H1 (cell line): ENCODE data around the gene C1QA. TPM values are rescaled to one million over a fixed set of nuclear protein-coding genes. Genes with fewer than 3 reads are reported as not detected.

ENCODE experiments used
- CTCF ChIA-PET: fragments of 300-600 bp; sonication (Branson Sonifier 250); formaldehyde crosslinking; loops from one replicate; lab custom pipeline; 2021; ENCODE audit not compliant: partially characterized antibody; lab: Charles Lee
- POLR2A ChIA-PET: fragments of 300-600 bp; sonication (Branson Sonifier 250); formaldehyde crosslinking; loops from one replicate; lab custom pipeline; 2021; ENCODE audit warnings: inconsistent platforms; ENCODE audit not compliant: partially characterized antibody; lab: Charles Lee
- DNase-seq, 2 experiments: peaks; one replicate each; pipeline versions ENCODE4 v3.0.0 to v3.0.0-alpha.2; 2010 to 2022; ENCODE audit warnings: low spot score in 2 of 2, low read depth in 1 of 2, mixed read lengths in 1 of 2
- FAIRE-seq: peaks from 2 replicates; lab custom pipeline; 2011; peaks lifted over from hg19 to GRCh38; lab: Jason Lieb, UNC
- H2AFZ ChIP-seq: 2 replicates; pipeline ENCODE4 v1.8.1; 2012; ENCODE audit warnings: low read length, inconsistent platforms
- H2AK5ac ChIP-seq: 2 replicates; pipeline ENCODE4 v1.6.1; 2013; ENCODE audit warnings: low read depth, low read length
- H2BK120ac ChIP-seq: replicated peaks from 2 replicates; pipeline ENCODE3; 2013; ENCODE audit warnings: low read depth, low read length, inconsistent platforms
- H2BK12ac ChIP-seq: 2 replicates; pipeline ENCODE4 v1.6.1; 2013; ENCODE audit warnings: low read depth, low read length
- H2BK15ac ChIP-seq: 2 replicates; pipeline ENCODE4 v1.6.1; 2013; ENCODE audit warnings: low read length
- H2BK20ac ChIP-seq: 2 replicates; pipeline ENCODE4 v1.6.1; 2013; ENCODE audit warnings: low read length
- H2BK5ac ChIP-seq: 2 replicates; pipeline ENCODE4 v1.6.1; 2013; ENCODE audit warnings: low read depth, low read length
- H3K14ac ChIP-seq: 2 replicates; pipeline ENCODE4 v1.6.1; 2013; ENCODE audit warnings: inconsistent platforms; ENCODE audit not compliant: insufficient read length
- H3K18ac ChIP-seq: 2 replicates; pipeline ENCODE4 v1.6.1; 2013; ENCODE audit warnings: low read length; ENCODE audit errors: extremely low read depth
- H3K23ac ChIP-seq: 2 replicates; pipeline ENCODE4 v1.6.1; 2013; ENCODE audit warnings: inconsistent platforms; ENCODE audit not compliant: insufficient read length
- H3K23me2 ChIP-seq: 2 replicates; pipeline ENCODE4 v1.6.1; 2013; ENCODE audit warnings: low read depth, low read length
- H3K27ac ChIP-seq: 2 replicates; pipeline ENCODE4 v1.6.1; 2011; ENCODE audit warnings: low read depth, low read length, inconsistent platforms
- H3K27me3 ChIP-seq, 4 experiments: replicated peaks in 1 of 4; 1 replicate in 1 of 4; 2 replicates in 3 of 4; pipeline versions ENCODE4 v1.6.1 to v1.8.1; 2011 to 2013; ENCODE audit warnings: low read length in 3 of 4, mild to moderate bottlenecking in 3 of 4, inconsistent platforms in 2 of 4, mixed read lengths in 2 of 4, moderate library complexity in 1 of 4; ENCODE audit not compliant: control insufficient read depth in 3 of 4, insufficient read depth in 3 of 4; ENCODE audit errors: extremely low read depth in 1 of 4
- H3K36me3 ChIP-seq, 4 experiments: 2 replicates each; pipeline versions ENCODE4 v1.6.1 to v1.8.1; 2011 to 2013; ENCODE audit warnings: mild to moderate bottlenecking in 4 of 4, low read length in 3 of 4, moderate library complexity in 2 of 4, control low read depth in 1 of 4, inconsistent platforms in 1 of 4; ENCODE audit not compliant: insufficient read depth in 4 of 4, control insufficient read depth in 2 of 4
- H3K4ac ChIP-seq: replicated peaks from 2 replicates; pipeline ENCODE3; 2013; ENCODE audit warnings: low read length, low read depth, mixed read lengths, inconsistent platforms; ENCODE audit not compliant: insufficient read length
- H3K4me1 ChIP-seq, 4 experiments: replicated peaks in 1 of 4; 1 replicate in 1 of 4; 2 replicates in 3 of 4; pipeline versions ENCODE4 v1.6.1 to v1.8.1; 2011 to 2013; ENCODE audit warnings: low read length in 3 of 4, inconsistent platforms in 2 of 4, mixed read lengths in 1 of 4; ENCODE audit not compliant: insufficient read depth in 4 of 4, control insufficient read depth in 3 of 4
- H3K4me2 ChIP-seq, 2 experiments: 2 replicates each; pipeline versions ENCODE4 v1.6.1 to v1.8.1; 2011 to 2013; ENCODE audit warnings: low read depth in 2 of 2, low read length in 2 of 2, control low read depth in 1 of 2, inconsistent platforms in 1 of 2, mild to moderate bottlenecking in 1 of 2; ENCODE audit not compliant: insufficient read depth in 1 of 2
- H3K4me3 ChIP-seq, 4 experiments: fragments of 200-600, 300-600 bp in 1 of 4; sonication (generic), shearing (Covaris generic), sonication (Bioruptor Twin) in 1 of 4; 2 replicates each; pipeline versions ENCODE4 v1.5.1 to v1.8.1; 2011 to 2016; ENCODE audit warnings: low read length in 4 of 4, low read depth in 3 of 4, control low read depth in 2 of 4, inconsistent platforms in 2 of 4, mild to moderate bottlenecking in 2 of 4, mixed read lengths in 1 of 4, moderate library complexity in 1 of 4; ENCODE audit not compliant: insufficient read depth in 2 of 4; ENCODE audit errors: extremely low read depth in 1 of 4
- H3K56ac ChIP-seq: replicated peaks from 2 replicates; pipeline ENCODE3; 2013; ENCODE audit warnings: low read depth, mild to moderate bottlenecking, mixed read lengths, low read length, inconsistent platforms; ENCODE audit not compliant: insufficient read length
- H3K79me1 ChIP-seq: 2 replicates; pipeline ENCODE4 v1.6.1; 2013; ENCODE audit warnings: low read depth, low read length, control low read depth
- H3K79me2 ChIP-seq, 2 experiments: 2 replicates each; pipeline versions ENCODE4 v1.6.1 to v1.8.1; 2012 to 2013; ENCODE audit warnings: low read length in 2 of 2, mild to moderate bottlenecking in 2 of 2, inconsistent platforms in 1 of 2; ENCODE audit not compliant: insufficient read depth in 2 of 2, control insufficient read depth in 1 of 2
- H3K9ac ChIP-seq, 4 experiments: replicated peaks in 1 of 4; 1 replicate in 1 of 4; 2 replicates in 3 of 4; pipeline versions ENCODE4 v1.6.1 to v1.8.1; 2011 to 2013; ENCODE audit warnings: low read depth in 3 of 4, low read length in 3 of 4, control low read depth in 2 of 4, mild to moderate bottlenecking in 2 of 4, moderate library complexity in 2 of 4, inconsistent platforms in 1 of 4; ENCODE audit errors: extremely low read depth in 1 of 4
- H3K9me3 ChIP-seq, 2 experiments: 2 replicates each; pipeline versions ENCODE4 v1.6.1 to v1.8.1; 2012 to 2013; ENCODE audit warnings: mild to moderate bottlenecking in 2 of 2, moderate library complexity in 2 of 2, control low read depth in 1 of 2, inconsistent platforms in 1 of 2, low read depth in 1 of 2, low read length in 1 of 2, mixed read lengths in 1 of 2; ENCODE audit not compliant: insufficient read depth in 2 of 2
- H4K20me1 ChIP-seq, 2 experiments: replicated peaks in 1 of 2; 2 replicates each; pipeline versions ENCODE3 to v1.8.1; 2011 to 2013; ENCODE audit warnings: inconsistent platforms in 2 of 2, low read length in 2 of 2, mild to moderate bottlenecking in 1 of 2; ENCODE audit not compliant: insufficient read depth in 2 of 2, control insufficient read depth in 1 of 2
- H4K5ac ChIP-seq: 2 replicates; pipeline ENCODE4 v1.6.1; 2013; ENCODE audit warnings: low read length, low read depth, mixed read lengths, inconsistent platforms; ENCODE audit not compliant: insufficient read length
- H4K8ac ChIP-seq: 2 replicates; pipeline ENCODE4 v1.8.0; 2013; ENCODE audit warnings: mild to moderate bottlenecking, moderate library complexity, low read length, inconsistent platforms; ENCODE audit not compliant: insufficient read depth; ENCODE audit errors: extremely low read depth
- H4K91ac ChIP-seq: replicated peaks from 2 replicates; pipeline ENCODE3; 2013; ENCODE audit warnings: low read length, mixed read lengths, inconsistent platforms; ENCODE audit not compliant: insufficient read length
- KDM1A ChIP-seq: fragments of 200-600, 300-600 bp; sonication (generic); IDR thresholded peaks from 2 replicates; pipeline ENCODE4 v1.7.1; 2016; ENCODE audit warnings: mild to moderate bottlenecking, low read length, borderline replicate concordance
- RAD21 ChIP-seq, 2 experiments: IDR thresholded peaks in 1 of 2; conservative IDR thresholded peaks in 1 of 2; 2 replicates each; pipeline ENCODE4 v1.6.1; 2011; ENCODE audit warnings: low read depth in 2 of 2, low read length in 2 of 2, improper control_type of control experiment in 1 of 2, inconsistent platforms in 1 of 2, mild to moderate bottlenecking in 1 of 2, moderate library complexity in 1 of 2
- WGBS, 2 experiments: shearing (Covaris generic) in 1 of 2; methylation state at CpG; one replicate each; pipeline versions ENCODE4 v1.1.6 to v1.1.7; 2013 to 2015; ENCODE audit warnings: low lambda C conversion rate in 2 of 2, mixed read lengths in 2 of 2, inconsistent platforms in 1 of 2, low coverage in 1 of 2, missing lambda C conversion rate in 1 of 2; ENCODE audit not compliant: insufficient replicate concordance in 2 of 2, insufficient coverage in 1 of 2, insufficient read length in 1 of 2; ENCODE audit errors: extremely low coverage in 1 of 2, missing lambda C conversion rate in 1 of 2; 5-methylcytosine and 5-hydroxymethylcytosine counted together
- polyA plus RNA-seq, 7 experiments: library from polyadenylated mRNA; depleted of rRNA in 3 of 7; stranded (reverse) in 5 of 7; unstranded in 2 of 7; fragments of >200 nt in 5 of 7; fragments of 200-250 nt in 2 of 7; gene quantifications; 1 replicate in 5 of 7; 2 replicates in 1 of 7; 4 replicates in 1 of 7; pipeline versions ENCODE4 v1.2.1 to v1.2.3, GENCODE V29; 2011 to 2013; ENCODE audit warnings: missing spikeins in 2 of 7, mixed read lengths in 2 of 7
- total RNA-seq: library from RNA; stranded (reverse); fragmentation: NEBNext Ultra II Directional; extraction: Animal tissue kit (Norgen Biotek cat#: 25700); gene quantifications from 2 replicates; pipeline ENCODE4 v1.2.1, GENCODE V29; 2021
- TF ChIP-seq, protein P1 (sequence below): IDR thresholded peaks from 2 replicates; pipeline ENCODE4 v1.6.1; 2012; ENCODE audit warnings: inconsistent platforms

C1QA gene
- total and polyA plus RNA-seq, 2 of the 8 experiments (the other 6 are each of a cell fraction or from before 2014, with no cell fraction given): not detected

- no peak overlapping the region for H4K8ac ChIP-seq
- H3K79me1 ChIP-seq: no peaks in the 10 kb centered on the region
- H2BK20ac ChIP-seq: no peak overlapping the region
- 97% methylated on average over 4 of the region's 4 CpGs; no CpG with 5 or more reads in 1 of the 2 experiments for WGBS, 2 experiments
- POLR2A ChIA-PET: no interaction called here
- H3K56ac ChIP-seq: no peak overlapping the region
- H3K9ac ChIP-seq: no peak overlapping the region
- H3K4ac ChIP-seq: no peak overlapping the region
- H3K79me2 ChIP-seq: no peaks in the 10 kb centered on the region
- no peak overlapping the region for H2AFZ ChIP-seq
- H3K4me3 ChIP-seq: no peak overlapping the region
- peaks cover 0 to 7% (median 4%) of the 10 kb centered on the region in 4 experiments; a peak in 4 of 7 replicates for H3K4me1 ChIP-seq
- no peak for DNase-seq
- H3K27me3 ChIP-seq: no peaks in the 10 kb centered on the region; a peak in 1 of 7 replicates
- no peak overlapping the region for H2AK5ac ChIP-seq
- H3K14ac ChIP-seq: no peak overlapping the region
- no peak overlapping the region for H3K27ac ChIP-seq
- H4K20me1 ChIP-seq: no peaks in the 10 kb centered on the region
- no peak overlapping the region for H3K23ac ChIP-seq
- no peak overlapping the region for H4K5ac ChIP-seq
- no peaks in the 10 kb centered on the region for H3K9me3 ChIP-seq
- H3K36me3 ChIP-seq: no peaks in the 10 kb centered on the region
- no peak overlapping the region for H2BK15ac ChIP-seq
- no peak overlapping the region for H3K18ac ChIP-seq
- H4K91ac ChIP-seq: no peak overlapping the region
- no peak overlapping the region for H3K4me2 ChIP-seq
- FAIRE-seq: no peak
- H2BK120ac ChIP-seq: no peak overlapping the region
- no peak overlapping the region for H2BK5ac ChIP-seq
- no peak overlapping the region for H2BK12ac ChIP-seq
- H3K23me2 ChIP-seq: no peaks in the 10 kb centered on the region
- CTCF ChIA-PET: interaction anchor here (1.3 to 6.0 kb wide), 8 partner anchors 9 to 291 kb away, joined by 4 to 43 read pairs (median 28); partner anchors contain the start of gene C1QB
- no peak for TF ChIP-seq RAD21 (IDR thresholded peaks at IDR 0.05 in 1 of 2, conservative IDR thresholded peaks at IDR 0.05 in 1 of 2; ENCODE audit: low read depth in 2 of 2, low read length in 2 of 2)
- TF ChIP-seq, protein P1, sequence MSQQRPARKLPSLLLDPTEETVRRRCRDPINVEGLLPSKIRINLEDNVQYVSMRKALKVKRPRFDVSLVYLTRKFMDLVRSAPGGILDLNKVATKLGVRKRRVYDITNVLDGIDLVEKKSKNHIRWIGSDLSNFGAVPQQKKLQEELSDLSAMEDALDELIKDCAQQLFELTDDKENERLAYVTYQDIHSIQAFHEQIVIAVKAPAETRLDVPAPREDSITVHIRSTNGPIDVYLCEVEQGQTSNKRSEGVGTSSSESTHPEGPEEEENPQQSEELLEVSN: no peak
- peak; percentile 86; the same call in 1 of the 2 replicates for TF ChIP-seq KDM1A
Observed at GRCh38 chr1:22671999-22672398, 35.6 kb downstream of the C1QA start.
